Left cardiac atrium (tissue), 4 donors: Measurements from ENCODE around the gene CCP110. TPM values are rescaled to one million over a fixed set of nuclear protein-coding genes. Genes with fewer than 3 reads are reported as not detected.

ENCODE experiments used
- ATAC-seq, 2 donors: fragments of 200-7000 bp; cut with Tn5 transposase; one replicate each; pipeline ENCODE4 v1.9.1; 2020; ENCODE audit warnings: mild to moderate bottlenecking in 2 of 2, moderate library complexity in 2 of 2
- DNase-seq: peaks from one replicate; pipeline ENCODE4 v3.0.0-alpha.2; 2020
- intact Hi-C, 2 donors: fragments of 100-400 bp; cut with DNase I; formaldehyde crosslinking; loops; one replicate each; pipeline versions ENCODE4 v1.14.1 to v1.15.1; 2022 to 2023
- total RNA-seq, 2 donors: library from RNA; stranded (reverse); fragmentation: NEBNext Ultra II Directional; extraction: Animal tissue kit (Norgen Biotek cat#: 25700); gene quantifications; one replicate each; pipeline ENCODE4 v1.2.1, GENCODE V29; 2021
- donor health status: DM: no; HTN: yes; CAD: no.
- donor health status: DM: no; HTN: yes; CAD: no; lungs with severe emphysema.
- donor health status: DM: yes; HTN: yes; CAD: no.
- donor health status: Dilated cardiomyopathy.

The CCP110 gene
- total RNA-seq, 2 donors from 2014 or later, result 7.9 to 9.3 TPM

GRCh38 chr16:19582050-19582831 lies 58.5 kb downstream of the CCP110 start:
- intact Hi-C loops, result loop anchor here in 1 of 2 donors (5.0 kb wide), 1 partner anchor 305 kb away; no protein-coding TSS in a partner anchor
- DNase-seq (no peak), ATAC-seq (no peak)

- intact Hi-C loops, result loop anchor here in 1 of 2 donors (5.0 kb wide), 1 partner anchor 304 kb away; no protein-coding TSS in a partner anchor
- ATAC-seq, result peak in 1 of 2 donors; percentile 71
- DNase-seq, result no peak
Measured at GRCh38 chr16:19583665-19584300, 60.0 kb downstream of the CCP110 start.

- intact Hi-C loops, result no loop called here
- no peak for DNase-seq
- peak; percentile 41 to 89 for ATAC-seq
Measured at GRCh38 chr16:19588661-19589060, 64.9 kb downstream of the CCP110 start.

GRCh38 chr16:19589106-19589505 lies 65.4 kb downstream of the CCP110 start:
- intact Hi-C loops, result no loop called here
- DNase-seq (no peak), ATAC-seq (no peak)

GRCh38 chr16:19589771-19590302 lies 66.1 kb downstream of the CCP110 start:
- intact Hi-C loops, result no loop called here
- ATAC-seq (peak in 1 of 2 donors; percentile 71), DNase-seq (no peak)

GRCh38 chr16:19595043-19595767 lies 71.5 kb downstream of the CCP110 start:
- intact Hi-C loops, result no loop called here
- ATAC-seq, result peak; percentile 67 to 97
- peak; percentile 76 for DNase-seq

- DNase-seq (no peak), ATAC-seq (no peak)
- intact Hi-C loops, result loop anchor here in 1 of 2 donors (2.0 kb wide), 1 partner anchor 288 kb away; no protein-coding TSS in a partner anchor
Measured at GRCh38 chr16:19598805-19599510, 75.2 kb downstream of the CCP110 start.

- DNase-seq (no peak), ATAC-seq (no peak)
- intact Hi-C loops, result loop anchor here in 1 of 2 donors (2.0 kb wide), 1 partner anchor 287 kb away; no protein-coding TSS in a partner anchor
Measured at GRCh38 chr16:19599968-19600716, 76.4 kb downstream of the CCP110 start.

- ATAC-seq, result no peak
- intact Hi-C loops, result loop anchor here in 1 of 2 donors (1.0 kb wide), 1 partner anchor 285 kb away; no protein-coding TSS in a partner anchor
- no peak for DNase-seq
Measured at GRCh38 chr16:19601083-19601976, 77.6 kb downstream of the CCP110 start.

Other genes with a start within 250 kb of the CCP110 start
- gene CLEC19A, start 238.2 kb upstream of the CCP110 start, total RNA-seq, result not detected
- under 1 TPM; 0.41 to 0.42 TPM for gene TMC5, start 106.1 kb upstream of the CCP110 start, total RNA-seq
- 10 to 100 TPM; 93.7 to 96.3 TPM for gene GDE1, start 1.8 kb upstream of the CCP110 start, total RNA-seq
- 10 to 100 TPM; 31.3 to 34.3 TPM for gene VPS35L, start 31.8 kb downstream of the CCP110 start, total RNA-seq
- 1 to 10 TPM; 8.5 to 9.1 TPM for gene KNOP1, start 194.3 kb downstream of the CCP110 start, total RNA-seq
- 1 to 10 TPM; 4.3 to 6.6 TPM for gene IQCK, start 194.3 kb downstream of the CCP110 start, total RNA-seq